ENCODE data around the gene MCU.

DNA sequence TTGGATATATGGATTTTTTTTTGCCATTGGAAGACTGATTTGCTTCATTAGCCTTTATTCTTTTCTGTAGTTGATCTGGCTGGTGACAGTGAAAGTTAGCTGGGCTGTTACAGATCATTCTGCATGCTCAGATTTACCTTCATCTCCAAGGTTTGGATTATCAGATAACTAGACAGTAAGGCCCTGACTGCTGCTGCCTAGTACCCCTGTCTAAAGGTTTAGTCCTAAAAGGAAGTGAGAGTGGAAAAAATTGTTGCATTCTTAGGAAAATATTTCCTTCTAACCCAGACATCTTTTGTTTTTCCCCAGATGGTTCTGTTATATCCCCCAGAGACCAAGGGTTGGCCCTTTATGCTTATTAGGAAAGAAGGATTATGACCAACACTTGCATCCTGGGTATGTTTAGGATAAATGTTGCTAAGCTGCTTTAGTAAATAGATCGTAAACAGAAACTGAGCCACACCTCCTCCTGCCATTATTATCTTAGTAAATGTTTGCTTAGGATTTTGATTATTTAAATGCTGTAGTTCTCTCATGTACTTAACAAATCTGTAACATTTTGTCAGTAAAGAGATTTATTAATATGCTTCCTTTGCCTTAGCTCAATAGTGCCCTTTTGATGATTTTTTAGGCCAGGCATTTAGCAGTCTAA, 44.4 kb downstream of the MCU start:
- TF ChIP-seq POLR2A (IDR thresholded peaks at IDR 0.05) (no peak), CTCF (IDR thresholded peaks at IDR 0.05) (no peak)
